ENCODE results near the gene TUBA8. TPM values are rescaled to one million over a fixed set of nuclear protein-coding genes. Genes with fewer than 3 reads are reported as not detected.

TUBA8 gene
- polyA plus RNA-seq, 3 donors, result 0.18 to 2.1 (median 0.27) TPM

DNA sequence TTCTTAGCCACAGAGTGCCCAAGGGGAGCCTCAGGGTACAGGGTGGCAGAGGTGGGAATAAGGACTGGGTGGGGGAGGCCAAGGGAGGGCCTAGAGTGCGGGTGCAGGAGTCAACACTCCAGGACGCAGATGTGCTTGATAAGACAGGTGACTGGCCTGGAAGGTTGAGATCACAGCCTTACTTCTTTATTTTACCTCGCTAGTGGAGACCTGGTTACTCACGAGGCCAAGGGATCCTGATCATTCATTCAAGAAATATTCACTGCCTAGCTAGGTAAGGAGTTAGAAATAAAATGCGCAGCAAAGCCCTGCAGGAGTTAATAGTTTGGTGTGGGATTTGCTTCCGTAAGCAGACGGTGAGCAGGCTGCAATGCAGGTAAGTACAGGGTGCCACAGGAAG lies 46.0 kb upstream of the TUBA8 start:
- Histone ChIP-seq H4K20me1 (ENCODE audit: insufficient read depth, low read length) (no peaks in the 10 kb centered on the region), H3K79me2 (ENCODE audit: insufficient read depth, low read length) (no peaks in the 10 kb centered on the region), H3K4me3 (replicated peaks in 1 of 3; ENCODE audit: low read depth in 2 of 3, low read length in 3 of 3) (no peak overlapping the region), H3K4me1 (ENCODE audit: control insufficient read depth in 1 of 2, insufficient read depth in 2 of 2, low read length in 2 of 2) (no peaks in the 10 kb centered on the region), H3K27me3 (ENCODE audit: control insufficient read depth in 2 of 2, insufficient read depth in 2 of 2, low read length in 2 of 2) (no peaks in the 10 kb centered on the region), H3K9me3 (replicated peaks in 1 of 2; ENCODE audit: control insufficient read depth in 1 of 2, insufficient read depth in 1 of 2, low read length in 2 of 2) (no peaks in the 10 kb centered on the region), H3K9ac (ENCODE audit: insufficient read depth, low read length, poor library complexity, severe bottlenecking) (no peak overlapping the region), H3K4me2 (replicated peaks; ENCODE audit: extremely low read depth, low read length, poor library complexity, severe bottlenecking) (no peak overlapping the region), H2AFZ (ENCODE audit: insufficient read depth, low read depth, low read length, poor library complexity, severe bottlenecking) (no peak overlapping the region), H3K36me3 (replicated peaks in 1 of 2; ENCODE audit: control insufficient read depth in 1 of 2, insufficient read depth in 2 of 2, low read length in 2 of 2) (no peaks in the 10 kb centered on the region), H3K27ac (ENCODE audit: low read depth in 1 of 2, low read length in 2 of 2) (no peak overlapping the region)
- TF ChIP-seq, protein P1, sequence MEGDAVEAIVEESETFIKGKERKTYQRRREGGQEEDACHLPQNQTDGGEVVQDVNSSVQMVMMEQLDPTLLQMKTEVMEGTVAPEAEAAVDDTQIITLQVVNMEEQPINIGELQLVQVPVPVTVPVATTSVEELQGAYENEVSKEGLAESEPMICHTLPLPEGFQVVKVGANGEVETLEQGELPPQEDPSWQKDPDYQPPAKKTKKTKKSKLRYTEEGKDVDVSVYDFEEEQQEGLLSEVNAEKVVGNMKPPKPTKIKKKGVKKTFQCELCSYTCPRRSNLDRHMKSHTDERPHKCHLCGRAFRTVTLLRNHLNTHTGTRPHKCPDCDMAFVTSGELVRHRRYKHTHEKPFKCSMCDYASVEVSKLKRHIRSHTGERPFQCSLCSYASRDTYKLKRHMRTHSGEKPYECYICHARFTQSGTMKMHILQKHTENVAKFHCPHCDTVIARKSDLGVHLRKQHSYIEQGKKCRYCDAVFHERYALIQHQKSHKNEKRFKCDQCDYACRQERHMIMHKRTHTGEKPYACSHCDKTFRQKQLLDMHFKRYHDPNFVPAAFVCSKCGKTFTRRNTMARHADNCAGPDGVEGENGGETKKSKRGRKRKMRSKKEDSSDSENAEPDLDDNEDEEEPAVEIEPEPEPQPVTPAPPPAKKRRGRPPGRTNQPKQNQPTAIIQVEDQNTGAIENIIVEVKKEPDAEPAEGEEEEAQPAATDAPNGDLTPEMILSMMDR (IDR thresholded peaks at IDR 0.05), result no peak
- Mint-ChIP-seq H3K4me3 (no peak overlapping the region), H3K9me3 (peaks cover 0 to 5% (median 0%) of the 10 kb centered on the region in 7 donors), H3K27me3 (ENCODE audit: low read depth in 3 of 3) (peaks cover 12 to 25% (median 13%) of the 10 kb centered on the region in 3 donors), H3K4me1 (peaks cover 13% of the 10 kb centered on the region), H3K27ac (no peak overlapping the region), H3K36me3 (no peaks in the 10 kb centered on the region)
- intact Hi-C loops (cut with micrococcal nuclease), result no loop called here
- WGBS (ENCODE audit: insufficient coverage), result 100% methylated on average over 2 of the region's 7 CpGs
- no peak for DNase-seq

DNA sequence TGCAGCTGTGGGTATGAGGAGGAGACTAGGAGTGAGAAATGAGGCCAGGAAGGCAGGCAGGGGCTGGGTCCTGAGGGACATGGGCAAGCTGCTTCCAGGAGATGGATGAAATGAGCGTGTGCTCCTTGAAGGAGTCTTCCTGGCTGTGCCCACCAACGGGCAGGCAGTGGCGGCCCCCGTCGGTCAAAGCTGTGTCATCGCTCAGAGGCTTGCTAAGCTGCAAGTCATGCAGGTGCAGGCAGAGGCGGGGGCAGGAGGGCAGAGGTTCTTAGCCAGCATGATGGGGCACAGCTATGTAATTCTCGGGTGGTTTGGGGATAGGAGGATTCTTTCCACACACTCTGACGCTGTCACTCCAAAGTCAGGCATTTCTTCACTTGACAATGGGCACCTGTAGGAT lies 45.4 kb upstream of the TUBA8 start:
- TF ChIP-seq, protein P1 (IDR thresholded peaks at IDR 0.05), result no peak
- H3K9me3 Mint-ChIP-seq, result peaks cover 0 to 5% (median 0%) of the 10 kb centered on the region in 7 donors
- no peak overlapping the region for H3K27ac ChIP-seq (ENCODE audit: low read depth in 1 of 2, low read length in 2 of 2)
- WGBS (ENCODE audit: insufficient coverage), result 42% methylated on average over 5 of the region's 9 CpGs
- H2AFZ ChIP-seq (ENCODE audit: insufficient read depth, low read depth, low read length, poor library complexity, severe bottlenecking), result no peak overlapping the region
- intact Hi-C loops (cut with micrococcal nuclease), result no loop called here
- H3K36me3 ChIP-seq (replicated peaks in 1 of 2; ENCODE audit: control insufficient read depth in 1 of 2, insufficient read depth in 2 of 2, low read length in 2 of 2), result no peaks in the 10 kb centered on the region
- H3K27me3 ChIP-seq (ENCODE audit: control insufficient read depth in 2 of 2, insufficient read depth in 2 of 2, low read length in 2 of 2), result no peaks in the 10 kb centered on the region
- peaks cover 13% of the 10 kb centered on the region for H3K4me1 Mint-ChIP-seq
- no peaks in the 10 kb centered on the region for H4K20me1 ChIP-seq (ENCODE audit: insufficient read depth, low read length)
- no peak overlapping the region for H3K4me3 Mint-ChIP-seq
- no peaks in the 10 kb centered on the region for H3K79me2 ChIP-seq (ENCODE audit: insufficient read depth, low read length)
- no peaks in the 10 kb centered on the region for H3K9me3 ChIP-seq (replicated peaks in 1 of 2; ENCODE audit: control insufficient read depth in 1 of 2, insufficient read depth in 1 of 2, low read length in 2 of 2)
- no peaks in the 10 kb centered on the region for H3K4me1 ChIP-seq (ENCODE audit: control insufficient read depth in 1 of 2, insufficient read depth in 2 of 2, low read length in 2 of 2)
- no peak for DNase-seq
- H3K4me3 ChIP-seq (replicated peaks in 1 of 3; ENCODE audit: low read depth in 2 of 3, low read length in 3 of 3), result no peak overlapping the region
- H3K9ac ChIP-seq (ENCODE audit: insufficient read depth, low read length, poor library complexity, severe bottlenecking), result no peak overlapping the region
- peak overlapping the region in 1 of 7 donors; percentile 15 for H3K27ac Mint-ChIP-seq
- H3K4me2 ChIP-seq (replicated peaks; ENCODE audit: extremely low read depth, low read length, poor library complexity, severe bottlenecking), result no peak overlapping the region
- H3K36me3 Mint-ChIP-seq, result no peaks in the 10 kb centered on the region
- H3K27me3 Mint-ChIP-seq (ENCODE audit: low read depth in 3 of 3), result peaks cover 12 to 23% (median 13%) of the 10 kb centered on the region in 3 donors
